CD4-positive, CD25-positive, alpha-beta regulatory T cell (primary cell): ENCODE results near the gene ORM2. TPM values are rescaled to one million over a fixed set of nuclear protein-coding genes. Genes with fewer than 3 reads are reported as not detected.
"Not testable (repeated sequence)": the region's sequence is repeated elsewhere in the genome, so short reads cannot be mapped to it uniquely, and the experiment has no call there.

Experiments used
- ATAC-seq, 2 donors: fragments of 150-1000 bp; cut with Tn5 transposase; one replicate each; pipeline ENCODE4 v1.10.0; 2021; ENCODE audit warnings: low read depth in 2 of 2, moderate number of reproducible peaks in 2 of 2, moderate library complexity in 1 of 2
- DNase-seq, 3 donors: peaks; one replicate each; pipeline versions ENCODE4 v3.0.0 to v3.0.0-alpha.2; 2012 to 2022; ENCODE audit warnings: mixed read lengths in 1 of 3
- H3K27ac ChIP-seq: one replicate; pipeline ENCODE4 v1.7.0; 2013; ENCODE audit warnings: mild to moderate bottlenecking, low read length; ENCODE audit not compliant: insufficient read depth, poor library complexity, severe bottlenecking
- H3K27me3 ChIP-seq: one replicate; pipeline ENCODE4 v1.7.0; 2013; ENCODE audit warnings: low read length; ENCODE audit not compliant: control insufficient read depth, insufficient read depth
- H3K36me3 ChIP-seq: one replicate; pipeline ENCODE4 v1.7.0; 2013; ENCODE audit warnings: mild to moderate bottlenecking, low read length, moderate library complexity; ENCODE audit not compliant: control insufficient read depth, insufficient read depth
- H3K4me1 ChIP-seq: 2 replicates; pipeline ENCODE4 v1.7.0; 2013; ENCODE audit warnings: mild to moderate bottlenecking, low read length; ENCODE audit not compliant: insufficient read depth, control insufficient read depth, poor library complexity, severe bottlenecking
- H3K4me3 ChIP-seq: one replicate; pipeline ENCODE4 v1.7.0; 2013; ENCODE audit warnings: low read depth, mild to moderate bottlenecking, low read length, moderate library complexity
- H3K9me3 ChIP-seq, 2 experiments: 1 replicate in 1 of 2; 2 replicates in 1 of 2; pipeline ENCODE4 v1.7.0; 2013; ENCODE audit warnings: low read length in 2 of 2, mild to moderate bottlenecking in 1 of 2, moderate library complexity in 1 of 2; ENCODE audit not compliant: control insufficient read depth in 2 of 2
- H3K27ac Mint-ChIP-seq, 3 donors: one replicate each; pipeline ENCODE4 v1.8.0; 2020 to 2022; ENCODE audit warnings: mild to moderate bottlenecking in 3 of 3, mixed read lengths in 3 of 3, moderate library complexity in 2 of 3
- H3K27me3 Mint-ChIP-seq: one replicate; pipeline ENCODE4 v1.8.0; 2022; ENCODE audit warnings: mild to moderate bottlenecking, mixed read lengths
- H3K36me3 Mint-ChIP-seq: one replicate; pipeline ENCODE4 v1.8.0; 2020; ENCODE audit warnings: mixed read lengths
- H3K4me1 Mint-ChIP-seq, 4 donors: one replicate each; pipeline ENCODE4 v1.8.0; 2020 to 2022; ENCODE audit warnings: mixed read lengths in 4 of 4, mild to moderate bottlenecking in 1 of 4
- H3K4me3 Mint-ChIP-seq, 4 donors: one replicate each; pipeline ENCODE4 v1.8.0; 2020 to 2022; ENCODE audit warnings: mild to moderate bottlenecking in 4 of 4, mixed read lengths in 4 of 4, moderate library complexity in 3 of 4
- H3K9me3 Mint-ChIP-seq, 7 donors: one replicate each; pipeline ENCODE4 v1.8.0; 2020 to 2022; ENCODE audit warnings: mixed read lengths in 7 of 7, mild to moderate bottlenecking in 3 of 7, moderate library complexity in 2 of 7
- polyA plus RNA-seq, 4 donors: library from polyadenylated mRNA; unstranded; fragments of 300-500 nt; fragmentation: Illumina TruSeq; gene quantifications; one replicate each; pipeline ENCODE4 v1.2.3, GENCODE V29; 2021
- total RNA-seq: library from RNA; stranded (reverse); gene quantifications from one replicate; pipeline ENCODE4 v1.2.3, GENCODE V29; 2022

Gene ORM2
- total and polyA plus RNA-seq, 5 donors from 2014 or later, result not detected

DNA sequence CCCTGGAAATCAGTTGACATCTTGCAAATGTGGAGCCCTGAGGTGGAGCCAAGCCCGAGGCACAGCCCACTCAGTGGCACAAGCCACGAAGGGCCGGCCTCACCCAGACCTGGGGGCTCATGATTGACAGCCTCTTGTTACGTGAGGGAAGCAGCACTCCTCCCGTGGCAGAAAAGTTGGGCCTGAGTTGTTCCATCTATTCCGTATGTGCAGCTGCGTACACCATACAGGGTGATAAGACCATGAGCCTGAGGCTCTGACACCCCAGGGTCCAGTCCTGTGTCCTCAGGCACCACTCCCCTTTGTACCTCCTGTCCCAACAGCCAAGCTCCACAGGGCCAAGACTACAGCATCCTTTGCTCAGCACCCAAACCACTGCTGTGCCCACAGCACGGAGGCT lies 1.9 kb upstream of the ORM2 start:
- DNase-seq (no peak), ATAC-seq (no peak)
- no peaks in the 10 kb centered on the region for H3K27me3 ChIP-seq
- H3K27ac ChIP-seq, result no peak overlapping the region
- no peaks in the 10 kb centered on the region for H3K9me3 Mint-ChIP-seq
- peaks cover 0 to 12% (median 4%) of the 10 kb centered on the region in 4 donors for H3K4me1 Mint-ChIP-seq
- H3K27me3 Mint-ChIP-seq, result no peaks in the 10 kb centered on the region
- no peaks in the 10 kb centered on the region for H3K36me3 ChIP-seq
- H3K27ac Mint-ChIP-seq, result no peak overlapping the region
- H3K4me3 ChIP-seq, result no peak overlapping the region
- H3K36me3 Mint-ChIP-seq, result no peaks in the 10 kb centered on the region
- H3K4me3 Mint-ChIP-seq, result no peak overlapping the region
- H3K9me3 ChIP-seq, result no peaks in the 10 kb centered on the region
- no peaks in the 10 kb centered on the region for H3K4me1 ChIP-seq

DNA sequence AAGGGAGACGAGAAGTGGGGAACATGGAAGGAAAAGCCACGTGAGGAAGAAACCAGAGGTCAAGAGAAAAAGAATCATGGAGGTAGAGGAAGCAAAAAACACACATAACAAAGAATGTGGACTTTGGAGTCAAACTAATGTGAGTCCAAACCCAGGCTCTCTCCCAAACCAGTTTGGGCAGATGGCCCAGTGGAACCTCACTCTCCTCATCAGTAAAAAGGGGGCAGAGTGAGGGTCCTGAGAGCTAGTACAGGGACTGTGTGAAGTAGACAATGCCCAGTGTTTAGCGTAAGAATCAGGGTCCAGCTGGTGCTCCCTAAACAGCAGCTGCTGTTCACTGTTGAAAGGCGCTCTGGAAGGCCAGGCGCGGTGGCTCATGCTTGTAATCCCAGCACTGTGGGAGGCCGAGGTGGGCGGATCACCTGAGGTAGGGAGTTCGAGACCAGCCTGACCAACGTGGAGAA lies 1.3 kb upstream of the ORM2 start:
- H3K36me3 ChIP-seq, ATAC-seq, H3K27ac ChIP-seq, H3K9me3 Mint-ChIP-seq, H3K4me3 Mint-ChIP-seq, DNase-seq, H3K27ac Mint-ChIP-seq, H3K4me3 ChIP-seq, H3K27me3 Mint-ChIP-seq, H3K9me3 ChIP-seq, H3K27me3 ChIP-seq, H3K36me3 Mint-ChIP-seq, H3K4me1 ChIP-seq: not testable (repeated sequence)
- H3K4me1 Mint-ChIP-seq, result peaks cover 0 to 12% (median 4%) of the 10 kb centered on the region in 4 donors

DNA sequence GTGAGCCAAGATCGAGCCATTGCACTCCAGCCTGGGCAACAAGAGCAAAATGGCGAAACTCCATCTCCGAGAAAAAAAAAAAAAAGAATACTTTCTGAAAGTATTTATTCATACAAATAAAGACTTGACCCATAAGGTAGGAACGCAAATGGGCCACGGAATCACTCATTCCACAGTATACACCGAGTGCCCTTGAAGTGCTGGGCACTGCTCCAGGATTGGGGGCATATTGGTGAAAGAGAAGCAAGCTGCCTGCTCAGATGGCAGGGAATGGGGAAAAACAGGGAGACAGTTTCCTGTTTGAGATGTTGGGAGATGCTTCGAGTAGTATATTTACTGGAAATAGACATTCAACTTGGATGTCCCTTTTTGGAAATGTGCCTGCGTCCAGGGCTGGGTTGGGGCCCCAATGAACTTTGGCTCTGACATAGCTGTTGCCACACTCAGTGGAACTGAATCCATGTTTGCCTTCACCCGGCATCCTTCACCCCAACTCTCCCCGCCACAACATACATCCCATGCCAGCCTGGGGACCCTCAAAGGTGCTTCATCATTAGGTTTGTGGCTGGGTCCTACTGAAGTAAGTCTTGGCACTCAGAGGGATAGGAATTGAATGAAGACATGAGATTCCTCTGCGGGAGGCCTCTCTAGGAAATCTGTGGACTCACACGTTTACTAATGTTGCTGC lies 588 bp upstream of the ORM2 start:
- H3K9me3 Mint-ChIP-seq, H3K36me3 ChIP-seq, H3K9me3 ChIP-seq, H3K36me3 Mint-ChIP-seq, H3K27ac Mint-ChIP-seq, H3K4me3 ChIP-seq, H3K27ac ChIP-seq, H3K27me3 ChIP-seq, H3K4me3 Mint-ChIP-seq, DNase-seq, H3K4me1 ChIP-seq, ATAC-seq, H3K27me3 Mint-ChIP-seq: not testable (repeated sequence)
- H3K4me1 Mint-ChIP-seq, result peaks cover 0 to 12% (median 4%) of the 10 kb centered on the region in 4 donors

DNA sequence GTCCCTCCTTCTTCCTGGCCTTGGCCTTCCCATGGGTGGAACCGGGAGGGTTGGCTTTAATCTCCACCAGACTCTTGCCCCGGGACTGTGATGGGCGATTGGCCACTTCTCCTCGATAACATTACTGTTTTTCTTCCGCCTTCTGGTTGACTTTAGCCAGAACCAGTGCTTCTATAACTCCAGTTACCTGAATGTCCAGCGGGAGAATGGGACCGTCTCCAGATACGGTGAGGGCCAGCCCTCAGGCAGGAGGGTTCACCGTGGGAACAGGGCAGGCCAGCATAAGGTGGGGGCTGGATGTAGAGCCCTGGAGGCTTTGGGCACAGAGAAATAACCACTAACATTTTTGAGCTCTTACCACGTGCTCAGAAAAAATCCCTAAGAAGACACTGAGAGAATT lies 967 bp downstream of the ORM2 start:
- no peak overlapping the region for H3K4me3 Mint-ChIP-seq
- Histone ChIP-seq H3K36me3 (peaks cover 8% of the 10 kb centered on the region), H3K4me1 (no peaks in the 10 kb centered on the region), H3K9me3 (no peaks in the 10 kb centered on the region), H3K27me3 (no peaks in the 10 kb centered on the region), H3K27ac (no peak overlapping the region), H3K4me3 (no peak overlapping the region)
- peaks cover 0 to 15% (median 7%) of the 10 kb centered on the region in 4 donors for H3K4me1 Mint-ChIP-seq
- peaks cover 8% of the 10 kb centered on the region for H3K36me3 Mint-ChIP-seq
- no peak for ATAC-seq
- H3K27ac Mint-ChIP-seq, result peak overlapping the region; percentile 26 to 86 (median 67)
- DNase-seq, result no peak
- no peaks in the 10 kb centered on the region for H3K27me3 Mint-ChIP-seq
- peaks cover 0 to 1% (median 0%) of the 10 kb centered on the region in 7 donors for H3K9me3 Mint-ChIP-seq

DNA sequence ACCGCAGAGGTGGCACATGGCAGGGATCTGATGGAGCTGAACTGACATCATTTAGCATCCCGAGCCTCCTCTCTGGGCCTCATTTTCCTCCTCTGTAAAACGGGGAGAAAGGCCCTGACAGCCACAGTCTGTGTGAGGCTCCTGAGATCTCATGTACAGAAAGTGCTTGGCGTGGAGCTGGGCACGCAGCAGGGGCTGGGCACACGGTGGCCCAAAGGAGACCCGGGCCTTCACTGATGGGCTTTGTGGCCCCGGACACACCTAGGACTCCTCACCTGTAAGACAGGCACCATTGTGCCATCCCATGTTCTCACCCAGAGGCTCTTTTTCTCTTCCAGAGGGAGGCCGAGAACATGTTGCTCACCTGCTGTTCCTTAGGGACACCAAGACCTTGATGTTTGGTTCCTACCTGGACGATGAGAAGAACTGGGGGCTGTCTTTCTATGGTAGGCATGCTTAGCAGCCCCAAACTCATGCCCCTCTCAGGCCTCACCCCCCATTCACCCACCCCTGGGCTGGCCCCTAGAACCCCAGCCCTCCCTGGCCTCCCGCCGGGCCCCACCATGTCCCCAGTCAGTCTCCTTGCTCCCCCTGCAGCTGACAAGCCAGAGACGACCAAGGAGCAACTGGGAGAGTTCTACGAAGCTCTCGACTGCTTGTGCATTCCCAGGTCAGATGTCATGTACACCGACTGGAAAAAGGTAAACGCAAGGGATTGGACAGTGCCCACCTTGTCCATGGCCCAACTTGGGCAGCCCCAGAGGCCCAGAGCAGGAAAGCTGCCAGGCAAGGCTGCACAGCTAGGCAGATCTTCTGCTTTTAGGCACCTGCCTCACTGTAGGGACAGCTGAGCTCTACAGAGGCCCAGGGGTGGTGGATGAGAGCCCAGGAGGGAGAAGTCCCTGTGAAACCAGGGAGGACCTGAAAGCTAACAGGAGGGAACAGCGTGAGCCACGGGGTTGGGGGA lies 1.8 kb downstream of the ORM2 start:
- Mint-ChIP-seq H3K27ac (peak overlapping the region in 2 of 3 donors; percentile 26 to 86), H3K4me1 (peaks cover 0 to 15% (median 7%) of the 10 kb centered on the region in 4 donors)
- not testable (repeated sequence) for H3K4me3 ChIP-seq, ATAC-seq, H3K4me3 Mint-ChIP-seq, H3K36me3 Mint-ChIP-seq, H3K4me1 ChIP-seq, H3K27me3 Mint-ChIP-seq, H3K27me3 ChIP-seq, H3K9me3 ChIP-seq, H3K27ac ChIP-seq, H3K9me3 Mint-ChIP-seq
- H3K36me3 ChIP-seq, result peaks cover 16% of the 10 kb centered on the region
- peak in 1 of 3 donors; percentile 25 for DNase-seq

DNA sequence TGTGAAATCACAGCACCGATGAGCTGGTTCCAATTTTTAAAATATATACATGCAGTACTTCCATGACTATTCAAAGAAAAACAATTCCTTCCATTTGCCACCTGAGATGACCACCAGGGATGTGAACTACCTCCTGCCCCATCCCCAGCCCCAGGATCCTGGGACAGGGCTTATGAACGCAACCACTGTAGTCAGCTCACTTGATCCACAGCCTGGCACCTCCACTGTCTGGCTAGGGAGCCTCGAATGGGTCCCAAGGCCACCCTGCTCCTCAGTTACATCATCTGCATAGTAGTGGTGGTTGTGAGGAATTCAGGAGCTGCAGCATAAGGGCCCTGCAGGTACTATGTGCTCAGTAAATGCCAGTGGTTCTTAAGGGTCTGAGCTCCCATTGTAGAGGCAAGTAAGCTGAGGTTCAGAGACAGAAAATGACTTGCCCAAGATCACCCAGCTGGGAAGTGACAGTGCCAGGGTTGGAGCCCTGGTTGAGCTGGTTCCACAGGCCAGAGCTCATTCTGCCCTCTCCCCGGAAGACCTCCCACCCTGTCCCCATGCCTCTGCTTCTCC lies 2.9 kb downstream of the ORM2 start:
- H3K27ac Mint-ChIP-seq, result peak overlapping the region; percentile 2 to 73 (median 25)
- peak overlapping the region; percentile 33 for H3K27ac ChIP-seq
- peaks cover 0 to 17% (median 7%) of the 10 kb centered on the region in 4 donors for H3K4me1 Mint-ChIP-seq
- not testable (repeated sequence) for H3K27me3 ChIP-seq, H3K9me3 ChIP-seq, H3K9me3 Mint-ChIP-seq, H3K27me3 Mint-ChIP-seq, H3K4me3 ChIP-seq, H3K4me1 ChIP-seq
- H3K36me3 ChIP-seq, result peaks cover 26% of the 10 kb centered on the region
- ATAC-seq, result peak in 1 of 2 donors; percentile 6
- peak in 1 of 3 donors; percentile 33 for DNase-seq
- H3K4me3 Mint-ChIP-seq, result peak overlapping the region in 1 of 4 donors; percentile 38
- H3K36me3 Mint-ChIP-seq, result peaks cover 14% of the 10 kb centered on the region

DNA sequence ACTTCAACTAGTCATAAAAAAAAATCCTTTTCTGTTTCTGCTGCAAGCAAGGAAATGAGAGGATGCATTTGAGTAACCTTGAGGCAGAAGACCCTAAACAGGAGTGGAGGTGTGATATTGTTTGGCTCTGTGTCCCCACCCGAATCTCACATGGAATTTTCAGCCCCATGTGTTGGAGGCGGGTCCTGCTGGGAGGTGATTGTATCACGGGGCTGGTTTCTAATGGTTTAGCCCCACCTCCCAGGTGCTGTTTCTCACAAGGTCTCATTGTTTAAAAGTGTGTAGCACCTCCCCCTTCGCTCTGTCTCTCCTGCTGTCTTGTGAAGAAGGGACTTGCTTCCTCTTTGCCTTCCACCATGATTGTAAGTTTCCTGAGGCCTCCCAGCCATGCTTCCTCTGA lies 4.0 kb downstream of the ORM2 start:
- not testable (repeated sequence) for H3K4me1 ChIP-seq, H3K27ac Mint-ChIP-seq, H3K4me3 ChIP-seq, H3K4me3 Mint-ChIP-seq, ATAC-seq, H3K27me3 ChIP-seq, H3K27me3 Mint-ChIP-seq, H3K9me3 Mint-ChIP-seq, DNase-seq, H3K27ac ChIP-seq, H3K9me3 ChIP-seq
- H3K36me3 Mint-ChIP-seq, result peaks cover 20% of the 10 kb centered on the region
- H3K4me1 Mint-ChIP-seq, result peaks cover 0 to 17% (median 7%) of the 10 kb centered on the region in 4 donors
- H3K36me3 ChIP-seq, result peaks cover 38% of the 10 kb centered on the region
